Measurements from ENCODE around the gene AGAP5.
"Not testable (repeated sequence)": the region's sequence is repeated elsewhere in the genome, so short reads cannot be mapped to it uniquely, and the experiment has no call there.

- not testable (repeated sequence) for TF ChIP-seq CTCF, POLR2A (IDR thresholded peaks at IDR 0.05)
These were observed 34.3 kb downstream of the AGAP5 start for GRCh38 chr10:73663621-73664020.
